GM10266 (cell line): ENCODE measurements around the gene TBXAS1.

Experiments used
- DNase-seq: peaks from one replicate; pipeline ENCODE4 v3.0.0; 2012; ENCODE audit errors: extremely low spot score
- TF ChIP-seq, protein P1 (sequence below): IDR thresholded peaks from 2 replicates; pipeline ENCODE4 v1.5.1; 2012; ENCODE audit warnings: mild to moderate bottlenecking, low read depth; ENCODE audit not compliant: control insufficient read depth, insufficient read depth; ENCODE audit errors: missing control alignments

Gene TBXAS1

DNA sequence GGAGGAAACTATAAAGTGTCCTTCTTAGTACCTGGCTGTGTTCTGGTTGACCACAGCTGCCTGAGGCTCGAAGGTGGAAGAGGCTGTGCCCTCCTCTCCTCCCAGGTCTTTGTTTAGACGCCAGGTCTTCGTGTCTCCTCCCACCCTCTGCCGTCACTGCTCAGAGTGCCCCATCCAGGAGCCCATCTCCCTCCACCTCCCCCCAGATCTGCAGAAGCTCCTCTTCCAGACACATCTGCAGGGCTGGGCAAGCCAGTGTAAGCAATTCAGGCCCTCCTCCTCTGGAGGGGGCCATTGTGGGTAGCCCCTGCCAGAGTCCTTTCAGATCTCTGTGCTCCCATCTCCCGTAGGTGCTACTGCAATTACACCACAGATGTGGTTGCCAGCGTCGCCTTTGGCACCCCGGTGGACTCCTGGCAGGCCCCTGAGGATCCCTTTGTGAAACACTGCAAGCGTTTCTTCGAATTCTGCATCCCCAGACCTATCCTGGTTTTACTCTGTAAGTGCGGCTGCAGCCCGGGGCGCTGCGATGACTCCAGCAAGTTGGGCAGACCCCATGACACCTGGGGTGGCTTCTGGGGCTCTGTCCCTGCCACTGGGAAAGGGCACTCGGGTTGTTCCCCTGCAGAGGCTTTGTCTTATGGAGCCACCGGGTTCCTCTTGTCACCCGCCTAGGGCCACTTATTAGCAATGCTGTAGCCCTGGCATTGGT, 126.2 kb downstream of the TBXAS1 start:
- no peak for DNase-seq
- TF ChIP-seq, protein P1, sequence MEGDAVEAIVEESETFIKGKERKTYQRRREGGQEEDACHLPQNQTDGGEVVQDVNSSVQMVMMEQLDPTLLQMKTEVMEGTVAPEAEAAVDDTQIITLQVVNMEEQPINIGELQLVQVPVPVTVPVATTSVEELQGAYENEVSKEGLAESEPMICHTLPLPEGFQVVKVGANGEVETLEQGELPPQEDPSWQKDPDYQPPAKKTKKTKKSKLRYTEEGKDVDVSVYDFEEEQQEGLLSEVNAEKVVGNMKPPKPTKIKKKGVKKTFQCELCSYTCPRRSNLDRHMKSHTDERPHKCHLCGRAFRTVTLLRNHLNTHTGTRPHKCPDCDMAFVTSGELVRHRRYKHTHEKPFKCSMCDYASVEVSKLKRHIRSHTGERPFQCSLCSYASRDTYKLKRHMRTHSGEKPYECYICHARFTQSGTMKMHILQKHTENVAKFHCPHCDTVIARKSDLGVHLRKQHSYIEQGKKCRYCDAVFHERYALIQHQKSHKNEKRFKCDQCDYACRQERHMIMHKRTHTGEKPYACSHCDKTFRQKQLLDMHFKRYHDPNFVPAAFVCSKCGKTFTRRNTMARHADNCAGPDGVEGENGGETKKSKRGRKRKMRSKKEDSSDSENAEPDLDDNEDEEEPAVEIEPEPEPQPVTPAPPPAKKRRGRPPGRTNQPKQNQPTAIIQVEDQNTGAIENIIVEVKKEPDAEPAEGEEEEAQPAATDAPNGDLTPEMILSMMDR, result no peak

DNA sequence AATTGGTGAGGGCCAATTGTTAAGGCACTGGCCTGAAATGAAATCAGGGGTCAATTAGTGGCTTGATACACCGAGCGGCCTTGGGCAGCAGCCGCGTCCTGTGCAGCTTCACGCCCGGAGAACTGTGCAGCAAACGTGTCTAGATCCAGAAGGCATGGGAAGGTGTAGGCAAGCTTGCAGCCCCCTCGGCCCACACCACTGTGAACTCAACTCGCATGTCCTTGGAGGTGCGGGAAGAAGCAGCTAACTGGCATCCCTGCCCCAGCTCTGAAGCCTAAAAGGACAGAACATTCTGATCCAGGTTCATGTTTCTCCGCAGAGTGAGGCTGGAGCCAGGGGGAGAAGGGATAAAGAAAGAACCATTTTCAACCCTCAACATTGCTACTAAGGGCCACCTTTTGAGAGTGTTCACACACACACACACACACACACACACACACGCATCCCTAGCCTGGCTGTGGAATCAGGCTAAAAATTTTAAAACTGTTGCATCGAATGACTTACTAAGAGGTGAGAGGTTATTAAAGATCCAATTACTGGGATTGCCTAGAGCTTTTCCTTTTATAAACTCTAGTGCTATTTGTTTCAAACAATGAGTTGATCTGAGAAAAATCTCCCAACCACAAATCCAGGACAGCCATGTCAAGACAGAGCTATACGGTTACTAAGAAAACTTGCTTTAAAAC, 129.7 kb downstream of the TBXAS1 start:
- no peak for DNase-seq
- TF ChIP-seq, protein P1, result no peak

DNA sequence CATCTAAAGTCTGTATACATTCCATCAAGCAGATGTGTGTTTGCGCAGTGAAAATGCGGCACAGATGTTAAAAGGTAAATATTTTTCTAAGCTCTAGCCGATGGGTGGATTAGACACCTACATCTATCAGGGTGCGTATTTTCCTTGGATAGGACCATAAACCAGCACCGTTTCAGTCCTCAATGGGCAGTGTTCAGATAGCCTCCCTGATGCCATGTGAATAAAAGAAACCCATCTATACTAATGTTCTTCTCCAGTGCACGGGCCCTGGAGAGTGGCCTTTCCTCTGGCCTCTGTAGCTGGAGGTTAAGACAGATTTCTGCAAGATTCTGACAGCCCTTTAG, 130.2 kb downstream of the TBXAS1 start:
- TF ChIP-seq, protein P1, result no peak
- no peak for DNase-seq

DNA sequence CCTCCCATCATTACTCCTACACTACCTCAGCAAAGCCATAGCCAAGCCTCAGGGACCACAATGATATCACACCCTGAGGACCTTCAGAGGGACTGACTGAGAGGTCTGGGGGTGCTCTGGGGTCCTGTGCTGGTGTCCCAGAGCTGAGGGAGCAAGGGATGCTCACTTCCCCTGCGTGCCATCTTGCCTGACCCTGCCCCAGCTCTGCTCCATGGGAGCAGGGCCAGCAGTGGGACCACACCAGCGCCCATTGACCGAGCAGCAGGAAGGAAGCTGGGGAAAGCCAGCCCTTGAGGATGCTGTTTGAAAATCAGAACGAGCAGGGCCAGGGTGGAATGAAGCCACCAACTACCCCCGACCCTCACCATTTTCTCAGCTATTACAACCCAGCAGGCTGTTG, 130.7 kb downstream of the TBXAS1 start:
- no peak for DNase-seq
- TF ChIP-seq, protein P1, result no peak

DNA sequence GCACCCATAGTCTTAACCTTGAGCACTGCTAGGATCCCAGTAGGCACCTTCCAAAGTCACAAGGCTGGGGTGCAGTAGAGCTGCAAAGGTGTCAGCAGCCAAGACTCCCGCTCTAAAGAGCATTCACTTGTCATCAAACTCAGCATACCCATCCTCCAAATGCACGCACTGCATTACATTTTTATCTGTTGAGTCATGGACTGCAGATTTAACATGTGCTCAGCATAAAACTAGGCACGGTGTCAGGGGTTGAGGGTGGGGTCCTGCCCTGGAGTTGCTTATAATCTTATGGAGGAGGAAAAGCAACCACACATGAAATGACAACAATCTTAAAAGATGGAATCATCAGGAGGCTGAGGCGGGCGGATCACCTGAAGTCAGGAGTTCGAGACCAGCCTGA, 131.1 kb downstream of the TBXAS1 start:
- TF ChIP-seq, protein P1, result no peak
- no peak for DNase-seq

DNA sequence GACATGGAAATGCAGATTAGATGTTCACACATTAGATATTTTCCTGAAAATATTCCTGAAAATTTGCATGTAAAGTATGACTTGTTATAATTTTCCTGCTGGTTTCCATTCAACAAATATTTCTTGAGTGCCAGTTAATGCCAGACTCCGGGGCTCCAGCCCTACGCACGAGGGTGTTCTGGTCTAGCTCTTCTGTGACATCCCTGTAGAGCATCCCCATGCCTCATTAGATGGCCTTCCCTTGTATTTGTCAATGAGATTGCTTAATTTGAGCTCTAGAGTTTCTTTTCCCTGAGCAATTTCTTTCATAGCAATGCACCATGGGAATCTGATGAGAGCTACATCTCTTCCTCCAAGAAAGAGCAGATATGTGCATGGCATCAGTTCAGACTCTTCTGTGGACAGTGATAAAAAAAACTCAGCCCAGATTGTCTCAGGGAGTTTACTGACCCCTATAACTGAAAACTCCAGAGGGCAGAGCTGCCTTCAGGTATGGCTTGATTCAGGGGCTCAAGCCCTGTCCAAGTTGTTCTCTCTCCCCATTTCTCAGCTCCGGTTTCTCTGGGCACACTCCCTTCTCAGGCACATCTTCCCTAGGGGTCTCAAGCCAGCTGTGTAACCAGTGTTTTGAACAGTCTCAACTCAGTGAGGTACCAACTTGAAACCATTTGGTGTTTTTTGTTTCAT, 137.0 kb downstream of the TBXAS1 start:
- DNase-seq, result no peak
- TF ChIP-seq, protein P1, result no peak

DNA sequence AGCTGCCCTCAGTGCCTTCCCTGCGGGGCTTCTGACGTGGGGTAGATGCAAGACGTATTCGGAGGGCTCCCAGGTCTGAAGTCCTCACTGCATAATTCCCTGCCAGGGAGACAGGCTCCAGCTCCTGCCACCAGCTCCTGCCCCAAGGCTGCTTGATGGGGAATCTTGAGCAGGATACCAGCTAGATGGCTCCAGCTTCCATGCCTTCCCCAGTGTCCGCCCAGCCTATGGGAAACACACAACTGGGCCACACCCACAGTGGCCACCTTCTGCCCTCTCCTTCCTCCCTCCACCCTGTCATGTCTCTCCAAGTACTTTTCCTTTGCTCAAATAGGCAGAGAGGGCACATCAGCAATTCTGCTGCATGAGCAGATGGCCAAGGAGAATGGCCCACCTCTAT, 137.9 kb downstream of the TBXAS1 start:
- DNase-seq, result no peak
- TF ChIP-seq, protein P1, result no peak
